HG03442 (cell line): ENCODE results near the gene PATL2.
"Not testable (repeated sequence)": the region's sequence is repeated elsewhere in the genome, so short reads cannot be mapped to it uniquely, and the experiment has no call there.

Experiments used
- ATAC-seq: cut with Tn5 transposase; IDR thresholded peaks from one replicate; pipeline ENCODE4 v1.9.1; 2021; ENCODE audit warnings: mild to moderate bottlenecking, moderate library complexity; ENCODE audit not compliant: unreplicated experiment

Gene PATL2

DNA sequence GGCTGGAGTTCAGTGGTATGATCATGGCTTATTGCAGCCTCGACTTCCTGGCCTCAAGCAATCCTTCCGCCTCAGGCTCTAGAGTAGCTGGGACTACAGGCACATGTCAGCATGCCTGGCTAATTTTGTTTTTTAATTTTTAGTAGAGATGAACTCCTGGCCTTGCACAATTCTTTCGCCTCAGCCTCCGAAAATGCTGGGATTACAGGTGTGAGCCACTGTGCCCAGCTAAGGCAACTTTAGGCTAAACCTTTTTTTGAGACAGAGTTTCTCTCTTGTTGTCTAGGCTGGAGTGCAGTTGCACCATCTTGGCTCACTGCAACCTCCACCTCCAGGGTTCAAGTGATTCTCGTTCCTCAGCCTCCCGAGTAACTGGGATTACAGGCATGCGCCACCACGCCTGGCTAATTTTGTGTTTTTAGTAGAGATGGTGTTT is 8.9 kb upstream of the PATL2 start:
- not testable (repeated sequence) for ATAC-seq

GRCh38 chr15:44719293-44719999 is 8.3 kb upstream of the PATL2 start:
- peak; percentile 46 for ATAC-seq

GRCh38 chr15:44718927-44719292 is 7.8 kb upstream of the PATL2 start:
- no peak for ATAC-seq

DNA sequence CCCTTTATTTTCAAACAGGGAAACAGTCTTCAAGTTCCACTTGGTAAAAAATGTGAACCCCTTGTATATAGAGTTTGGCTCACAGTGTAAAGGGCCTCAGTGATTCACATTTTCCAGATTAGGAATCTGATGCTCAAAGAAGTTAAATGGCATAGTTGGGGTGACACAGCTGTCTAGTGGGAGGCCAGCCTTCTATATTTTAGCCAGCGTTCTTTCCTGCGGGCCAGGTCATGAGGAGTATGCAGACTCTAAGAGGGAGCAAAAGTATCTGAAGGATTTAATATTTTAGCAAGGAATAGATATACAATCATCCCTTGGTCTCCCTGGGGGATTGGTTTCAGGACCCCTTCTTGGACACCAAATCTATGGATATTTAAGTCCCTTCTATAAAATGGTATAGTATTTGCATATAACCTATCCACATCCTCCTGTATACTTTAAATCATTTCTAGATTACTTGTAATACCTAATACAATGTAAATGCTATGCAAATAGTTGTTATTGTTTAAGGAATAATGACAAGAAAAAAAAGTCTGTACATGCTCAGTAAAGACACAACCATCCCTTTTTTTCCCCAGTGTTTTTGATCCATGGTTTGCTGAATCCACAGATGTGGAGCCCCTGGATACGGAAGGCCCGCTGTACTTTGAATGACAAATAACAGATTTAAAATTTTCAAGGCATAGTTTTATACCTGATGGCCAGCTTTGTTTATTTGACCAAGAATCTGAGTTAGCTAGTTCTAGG is 7.2 kb upstream of the PATL2 start:
- ATAC-seq, result no peak

DNA sequence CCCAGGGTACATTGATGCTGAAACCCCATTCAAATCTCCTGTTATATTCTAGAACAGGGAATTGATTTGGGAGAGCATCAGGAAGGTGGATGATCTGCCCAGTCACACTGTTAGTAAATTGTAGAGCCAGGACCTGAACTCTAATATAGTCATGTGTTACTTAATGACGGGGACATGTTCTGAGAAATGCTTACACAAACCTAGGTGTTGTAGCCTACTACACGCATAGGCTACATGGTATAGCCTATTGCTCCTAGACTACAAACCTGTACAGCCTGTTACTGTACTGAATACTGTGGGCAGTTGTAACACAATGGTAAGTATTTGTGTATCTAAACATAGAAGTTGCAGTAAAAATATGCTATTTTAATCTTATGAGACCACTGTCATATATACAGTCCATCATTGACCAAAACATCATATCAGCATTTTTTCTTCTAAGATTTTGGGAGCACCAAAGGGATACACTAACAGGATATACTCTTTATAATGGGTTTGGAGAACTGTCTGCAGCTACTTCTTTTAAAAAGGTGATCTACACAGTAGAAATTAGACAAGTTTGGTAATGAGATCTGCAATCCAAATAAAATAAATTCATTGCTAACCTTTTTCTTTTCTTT is 6.0 kb upstream of the PATL2 start:
- ATAC-seq, result no peak

GRCh38 chr15:44715797-44716334 is 4.7 kb upstream of the PATL2 start:
- no peak for ATAC-seq

DNA sequence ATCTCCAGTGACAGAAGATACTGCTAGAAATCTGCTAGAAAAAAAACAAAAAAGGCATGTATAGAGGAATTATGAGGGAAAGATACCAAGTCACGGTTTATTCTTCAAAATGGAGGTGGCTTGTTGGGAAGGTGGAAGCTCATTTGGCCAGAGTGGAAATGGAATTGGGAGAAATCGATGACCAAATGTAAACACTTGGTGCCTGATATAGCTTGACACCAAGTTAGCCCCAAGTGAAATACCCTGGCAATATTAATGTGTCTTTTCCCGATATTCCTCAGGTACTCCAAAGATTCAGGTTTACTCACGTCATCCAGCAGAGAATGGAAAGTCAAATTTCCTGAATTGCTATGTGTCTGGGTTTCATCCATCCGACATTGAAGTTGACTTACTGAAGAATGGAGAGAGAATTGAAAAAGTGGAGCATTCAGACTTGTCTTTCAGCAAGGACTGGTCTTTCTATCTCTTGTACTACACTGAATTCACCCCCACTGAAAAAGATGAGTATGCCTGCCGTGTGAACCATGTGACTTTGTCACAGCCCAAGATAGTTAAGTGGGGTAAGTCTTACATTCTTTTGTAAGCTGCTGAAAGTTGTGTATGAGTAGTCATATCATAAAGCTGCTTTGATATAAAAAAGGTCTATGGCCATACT is 4.1 kb upstream of the PATL2 start:
- ATAC-seq, result no peak

- ATAC-seq, result no peak
Observed at GRCh38 chr15:44713006-44713966, 2.2 kb upstream of the PATL2 start.

DNA sequence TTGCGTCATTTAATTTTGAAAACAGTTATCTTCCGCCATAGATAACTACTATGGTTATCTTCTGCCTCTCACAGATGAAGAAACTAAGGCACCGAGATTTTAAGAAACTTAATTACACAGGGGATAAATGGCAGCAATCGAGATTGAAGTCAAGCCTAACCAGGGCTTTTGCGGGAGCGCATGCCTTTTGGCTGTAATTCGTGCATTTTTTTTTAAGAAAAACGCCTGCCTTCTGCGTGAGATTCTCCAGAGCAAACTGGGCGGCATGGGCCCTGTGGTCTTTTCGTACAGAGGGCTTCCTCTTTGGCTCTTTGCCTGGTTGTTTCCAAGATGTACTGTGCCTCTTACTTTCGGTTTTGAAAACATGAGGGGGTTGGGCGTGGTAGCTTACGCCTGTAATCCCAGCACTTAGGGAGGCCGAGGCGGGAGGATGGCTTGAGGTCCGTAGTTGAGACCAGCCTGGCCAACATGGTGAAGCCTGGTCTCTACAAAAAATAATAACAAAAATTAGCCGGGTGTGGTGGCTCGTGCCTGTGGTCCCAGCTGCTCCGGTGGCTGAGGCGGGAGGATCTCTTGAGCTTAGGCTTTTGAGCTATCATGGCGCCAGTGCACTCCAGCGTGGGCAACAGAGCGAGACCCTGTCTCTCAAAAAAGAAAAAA is 1.4 kb upstream of the PATL2 start:
- no peak for ATAC-seq

- peak; percentile 15 for ATAC-seq
Observed at GRCh38 chr15:44711743-44712345, 721 bp upstream of the PATL2 start.

GRCh38 chr15:44710236-44711095 is 657 bp downstream of the PATL2 start:
- no peak for ATAC-seq

GRCh38 chr15:44706946-44707636 is 4.0 kb downstream of the PATL2 start:
- ATAC-seq, result no peak

- no peak for ATAC-seq
Observed at GRCh38 chr15:44706401-44706800, 4.7 kb downstream of the PATL2 start.

DNA sequence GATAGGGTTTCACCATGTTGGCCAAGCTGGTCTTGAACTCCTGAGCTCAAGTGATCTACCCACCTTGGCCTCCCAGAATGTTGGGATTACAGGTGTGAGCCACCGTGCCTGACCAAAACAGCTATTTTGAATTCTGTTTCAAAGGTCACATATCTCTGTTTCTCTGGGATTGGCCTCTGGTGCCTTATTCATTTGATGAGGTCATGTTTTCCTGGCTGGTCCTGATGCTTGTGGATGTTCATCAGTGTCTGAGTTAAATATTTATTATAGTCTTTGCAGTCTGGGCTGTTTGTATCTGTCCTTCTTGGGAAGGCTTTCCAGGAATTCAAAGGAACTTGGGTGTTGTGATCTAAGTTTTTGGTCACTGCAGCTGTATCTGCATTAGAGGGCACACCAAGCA is 5.1 kb downstream of the PATL2 start:
- ATAC-seq, result no peak

DNA sequence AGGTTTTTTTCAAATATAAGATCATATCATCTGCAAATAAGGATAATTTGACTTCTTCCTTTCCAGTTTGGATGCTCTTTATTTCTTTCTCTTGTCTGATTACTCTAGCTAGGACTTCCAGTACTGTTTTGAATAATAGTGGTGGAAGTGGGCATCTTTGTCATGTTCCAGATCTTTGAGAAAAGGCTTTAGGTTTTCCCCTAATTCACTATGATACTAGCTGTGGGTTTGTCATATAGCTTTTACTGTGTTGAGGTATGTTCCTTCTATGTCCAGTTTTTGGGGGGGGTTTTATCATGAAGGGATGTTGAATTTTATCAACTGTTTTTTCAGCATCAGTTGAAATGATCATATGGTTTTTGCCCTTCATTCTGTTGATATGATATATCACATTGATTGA is 10.4 kb downstream of the PATL2 start:
- ATAC-seq, result not testable (repeated sequence)

DNA sequence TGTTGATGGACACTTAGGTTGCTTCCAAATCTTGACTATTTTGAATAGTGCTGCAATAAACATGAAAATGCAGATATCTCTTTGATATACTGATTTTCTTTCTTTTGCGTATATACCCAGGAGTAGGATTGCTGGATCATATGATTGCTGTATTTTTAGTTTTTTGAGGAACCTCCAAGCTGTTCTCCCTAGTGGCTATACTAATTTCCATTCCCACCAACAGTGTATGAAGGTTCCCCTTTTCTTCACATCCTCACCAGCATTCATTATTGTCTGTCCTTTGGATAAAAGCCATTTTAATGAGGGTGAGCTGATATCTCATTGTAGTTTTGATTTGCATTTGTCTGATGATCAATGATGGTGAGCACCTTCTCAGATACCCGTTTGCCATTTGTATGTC is 12.5 kb downstream of the PATL2 start:
- no peak for ATAC-seq

GRCh38 chr15:44697014-44697413 is 14.1 kb downstream of the PATL2 start:
- ATAC-seq, result no peak

DNA sequence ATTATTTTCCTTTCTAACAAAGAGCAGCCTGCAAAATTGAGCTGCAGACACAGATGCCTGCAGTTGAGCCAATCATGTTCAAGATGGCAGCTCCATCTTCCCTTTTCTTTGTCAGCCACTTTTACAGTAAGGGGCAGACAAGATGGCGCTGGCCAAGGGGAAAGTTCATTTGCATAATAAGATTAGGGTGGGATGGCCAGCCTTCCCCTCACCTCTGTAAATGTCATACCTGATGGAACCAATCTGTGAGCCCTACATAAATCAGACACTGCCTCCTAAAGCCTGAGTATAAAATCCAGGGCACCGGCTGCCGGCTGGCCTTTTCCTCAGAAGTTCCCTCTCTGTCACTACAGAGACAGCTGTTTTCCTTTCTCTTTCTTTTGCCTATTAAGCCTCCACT is 15.8 kb downstream of the PATL2 start:
- ATAC-seq, result no peak
